ENCODE data around the gene DIS3L2. TPM values are rescaled to one million over a fixed set of nuclear protein-coding genes. Genes with fewer than 3 reads are reported as not detected.
"Not testable (repeated sequence)": the region's sequence is repeated elsewhere in the genome, so short reads cannot be mapped to it uniquely, and the experiment has no call there.

DIS3L2 gene
- total RNA-seq, 4 donors from 2014 or later: 16.1 to 26.7 (median 22.0) TPM

GRCh38 chr2:232381204-232382031, 419.9 kb downstream of the DIS3L2 start:
- H3K27me3 ChIP-seq: peaks cover 0 to 83% (median 15%) of the 10 kb centered on the region in 4 donors
- H3K4me3 ChIP-seq; intact Hi-C loops (cut with DNase I): not testable (repeated sequence)

GRCh38 chr2:232382331-232383225, 421.1 kb downstream of the DIS3L2 start:
- WGBS: 49% methylated on average over 18 of the region's 18 CpGs
- Histone ChIP-seq H3K27me3 (peaks cover 0 to 88% (median 26%) of the 10 kb centered on the region in 4 donors), H3K36me3 (no peaks in the 10 kb centered on the region), H3K27ac (replicated peaks in 1 of 4) (no peak overlapping the region), H3K9me3 (no peaks in the 10 kb centered on the region), H3K4me1 (peaks cover 0 to 15% (median 10%) of the 10 kb centered on the region in 4 donors), H3K4me3 (no peak overlapping the region)
- DNase-seq (ENCODE audit: extremely low spot score): no peak
- TF ChIP-seq EP300 (IDR thresholded peaks at IDR 0.05) (no peak), CTCF (IDR thresholded peaks at IDR 0.05) (no peak), POLR2A (IDR thresholded peaks at IDR 0.05; ENCODE audit: low read depth) (no peak), POLR2AphosphoS5 (IDR thresholded peaks at IDR 0.05) (no peak)
- intact Hi-C loops (cut with DNase I): no loop called here

More at GRCh38 chr2:232381204-232382031, 419.9 kb downstream of the DIS3L2 start:
- H3K9me3 ChIP-seq; H3K27ac ChIP-seq (replicated peaks in 1 of 4); H3K36me3 ChIP-seq; H3K4me1 ChIP-seq; DNase-seq (ENCODE audit: extremely low spot score): not testable (repeated sequence)
- WGBS: 20% methylated on average over 6 of the region's 59 CpGs

GRCh38 chr2:232384466-232384865, 423.0 kb downstream of the DIS3L2 start:
- H3K36me3 ChIP-seq: no peaks in the 10 kb centered on the region
- no peak overlapping the region for H3K27ac ChIP-seq (replicated peaks in 1 of 4)
- H3K4me1 ChIP-seq: peaks cover 0 to 25% (median 20%) of the 10 kb centered on the region in 4 donors
- TF ChIP-seq EP300 (IDR thresholded peaks at IDR 0.05) (no peak), POLR2AphosphoS5 (IDR thresholded peaks at IDR 0.05) (no peak), POLR2A (IDR thresholded peaks at IDR 0.05; ENCODE audit: low read depth) (no peak), CTCF (IDR thresholded peaks at IDR 0.05) (no peak)
- intact Hi-C loops (cut with DNase I): no loop called here
- WGBS: 67% methylated on average over 1 of the region's 1 CpG
- no peaks in the 10 kb centered on the region for H3K9me3 ChIP-seq
- no peak overlapping the region for H3K4me3 ChIP-seq
- peaks cover 0 to 89% (median 38%) of the 10 kb centered on the region in 4 donors for H3K27me3 ChIP-seq
- DNase-seq (ENCODE audit: extremely low spot score): no peak

GRCh38 chr2:232385058-232385457, 423.5 kb downstream of the DIS3L2 start:
- DNase-seq (ENCODE audit: extremely low spot score); H3K27ac ChIP-seq (replicated peaks in 1 of 4); H3K4me3 ChIP-seq; H3K36me3 ChIP-seq; H3K9me3 ChIP-seq; intact Hi-C loops (cut with DNase I): not testable (repeated sequence)
- Histone ChIP-seq H3K4me1 (peaks cover 0 to 25% (median 20%) of the 10 kb centered on the region in 4 donors), H3K27me3 (peaks cover 0 to 88% (median 38%) of the 10 kb centered on the region in 4 donors)

GRCh38 chr2:232385660-232386489, 424.4 kb downstream of the DIS3L2 start:
- no peak for DNase-seq (ENCODE audit: extremely low spot score)
- 15% methylated on average over 24 of the region's 24 CpGs for WGBS
- peaks cover 0 to 25% (median 20%) of the 10 kb centered on the region in 4 donors for H3K4me1 ChIP-seq
- TF ChIP-seq POLR2A (IDR thresholded peaks at IDR 0.05; ENCODE audit: low read depth) (no peak), CTCF (IDR thresholded peaks at IDR 0.05) (no peak), EP300 (IDR thresholded peaks at IDR 0.05) (no peak), POLR2AphosphoS5 (IDR thresholded peaks at IDR 0.05) (no peak)
- no peaks in the 10 kb centered on the region for H3K36me3 ChIP-seq
- no peaks in the 10 kb centered on the region for H3K9me3 ChIP-seq
- no peak overlapping the region for H3K27ac ChIP-seq (replicated peaks in 1 of 4)
- H3K27me3 ChIP-seq: peaks cover 0 to 91% (median 38%) of the 10 kb centered on the region in 4 donors
- intact Hi-C loops (cut with DNase I): no loop called here
- H3K4me3 ChIP-seq: no peak overlapping the region

All from esophagus muscularis mucosa (tissue), 4 donors.